Body of pancreas (tissue), 4 donors: ENCODE measurements around the gene PCNA.

Experiments used
- CTCF ChIP-seq, 7 experiments: fragments of 450-650 bp in 4 of 7; fragments of 200-600 bp in 3 of 7; sonication (generic) in 3 of 7; IDR thresholded peaks; one replicate each; pipeline ENCODE4 v1.5.1; 2016 to 2019; ENCODE audit warnings: antibody characterized with exemption in 7 of 7
- POLR2A ChIP-seq, 3 donors: fragments of 450-650 bp; IDR thresholded peaks; one replicate each; pipeline ENCODE4 v1.6.1; 2016; ENCODE audit warnings: antibody characterized with exemption in 3 of 3, mild to moderate bottlenecking in 2 of 3

DNA sequence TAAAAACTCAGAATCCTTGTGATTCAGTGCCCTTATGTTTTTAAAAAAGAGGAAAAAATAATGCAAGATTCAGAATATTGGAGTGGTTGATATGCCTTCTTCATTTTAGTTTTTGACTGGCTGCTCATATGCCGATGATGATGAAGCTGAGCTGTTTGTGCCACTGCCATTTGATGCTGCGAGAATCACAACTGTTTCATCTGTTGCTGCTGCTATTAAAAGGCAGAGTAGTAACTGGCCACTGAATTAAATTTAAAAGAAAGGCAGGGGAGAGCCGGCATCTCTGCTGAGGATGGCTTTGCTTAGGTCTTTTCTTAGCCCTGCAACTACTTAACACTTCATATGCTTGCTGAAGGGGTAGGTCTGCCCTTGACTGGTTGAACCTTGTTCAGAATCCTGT, 40.2 kb upstream of the PCNA start:
- TF ChIP-seq CTCF (IDR thresholded peaks at IDR 0.05) (no peak), POLR2A (IDR thresholded peaks at IDR 0.05) (no peak)
